ENCODE results near the gene BLTP3A.
"Not testable (repeated sequence)": the region's sequence is repeated elsewhere in the genome, so short reads cannot be mapped to it uniquely, and the experiment has no call there.

BLTP3A gene

GRCh38 chr6:34810017-34810882 is 18.4 kb downstream of the BLTP3A start:
- Histone ChIP-seq H3K9ac (ENCODE audit: low read length) (no peak overlapping the region), H3K4me1 (ENCODE audit: control insufficient read depth, insufficient read depth, low read length) (peaks cover 28% of the 10 kb centered on the region), H3K9me3 (ENCODE audit: control insufficient read depth, low read length) (no peaks in the 10 kb centered on the region), H3K4me3 (ENCODE audit: low read length) (no peak overlapping the region), H3K36me3 (ENCODE audit: control insufficient read depth, insufficient read depth, low read length, severe bottlenecking) (no peaks in the 10 kb centered on the region), H3K27me3 (replicated peaks; ENCODE audit: control insufficient read depth, insufficient read depth, low read length) (no peaks in the 10 kb centered on the region)
- peak; percentile 33 for DNase-seq (ENCODE audit: low read depth)

- peaks cover 28% of the 10 kb centered on the region for H3K4me1 ChIP-seq (ENCODE audit: control insufficient read depth, insufficient read depth, low read length)
- no peaks in the 10 kb centered on the region for H3K27me3 ChIP-seq (replicated peaks; ENCODE audit: control insufficient read depth, insufficient read depth, low read length)
- H3K9ac ChIP-seq (ENCODE audit: low read length) = no peak overlapping the region
- no peak overlapping the region for H3K4me3 ChIP-seq (ENCODE audit: low read length)
- DNase-seq (ENCODE audit: low read depth) = no peak
- H3K9me3 ChIP-seq (ENCODE audit: control insufficient read depth, low read length) = no peaks in the 10 kb centered on the region
- H3K36me3 ChIP-seq (ENCODE audit: control insufficient read depth, insufficient read depth, low read length, severe bottlenecking) = no peaks in the 10 kb centered on the region
Observed at GRCh38 chr6:34810936-34811632, 19.2 kb downstream of the BLTP3A start.

- Histone ChIP-seq H3K9ac (ENCODE audit: low read length) (no peak overlapping the region), H3K27me3 (replicated peaks; ENCODE audit: control insufficient read depth, insufficient read depth, low read length) (no peaks in the 10 kb centered on the region), H3K36me3 (ENCODE audit: control insufficient read depth, insufficient read depth, low read length, severe bottlenecking) (no peaks in the 10 kb centered on the region), H3K9me3 (ENCODE audit: control insufficient read depth, low read length) (no peaks in the 10 kb centered on the region), H3K4me1 (ENCODE audit: control insufficient read depth, insufficient read depth, low read length) (peaks cover 14% of the 10 kb centered on the region), H3K4me3 (ENCODE audit: low read length) (no peak overlapping the region)
- no peak for DNase-seq (ENCODE audit: low read depth)
Observed at GRCh38 chr6:34813028-34813713, 21.3 kb downstream of the BLTP3A start.

GRCh38 chr6:34816635-34817301 is 24.9 kb downstream of the BLTP3A start:
- DNase-seq (ENCODE audit: low read depth) = no peak
- Histone ChIP-seq H3K36me3 (ENCODE audit: control insufficient read depth, insufficient read depth, low read length, severe bottlenecking) (peaks cover 4% of the 10 kb centered on the region), H3K27me3 (replicated peaks; ENCODE audit: control insufficient read depth, insufficient read depth, low read length) (no peaks in the 10 kb centered on the region), H3K4me1 (ENCODE audit: control insufficient read depth, insufficient read depth, low read length) (peaks cover 19% of the 10 kb centered on the region), H3K4me3 (ENCODE audit: low read length) (no peak overlapping the region), H3K9me3 (ENCODE audit: control insufficient read depth, low read length) (no peaks in the 10 kb centered on the region), H3K9ac (ENCODE audit: low read length) (no peak overlapping the region)

- peaks cover 17% of the 10 kb centered on the region for H3K4me1 ChIP-seq (ENCODE audit: control insufficient read depth, insufficient read depth, low read length)
Observed at GRCh38 chr6:34817446-34817845, 25.6 kb downstream of the BLTP3A start.

GRCh38 chr6:34818872-34819570 is 27.1 kb downstream of the BLTP3A start:
- H3K4me1 ChIP-seq (ENCODE audit: control insufficient read depth, insufficient read depth, low read length); H3K4me3 ChIP-seq (ENCODE audit: low read length); DNase-seq (ENCODE audit: low read depth); H3K9ac ChIP-seq (ENCODE audit: low read length); H3K27me3 ChIP-seq (replicated peaks; ENCODE audit: control insufficient read depth, insufficient read depth, low read length); H3K9me3 ChIP-seq (ENCODE audit: control insufficient read depth, low read length): not testable (repeated sequence)
- H3K36me3 ChIP-seq (ENCODE audit: control insufficient read depth, insufficient read depth, low read length, severe bottlenecking) = peaks cover 20% of the 10 kb centered on the region

More at GRCh38 chr6:34817446-34817845, 25.6 kb downstream of the BLTP3A start:
- H3K4me3 ChIP-seq (ENCODE audit: low read length) = no peak overlapping the region
- no peak for DNase-seq (ENCODE audit: low read depth)
- H3K36me3 ChIP-seq (ENCODE audit: control insufficient read depth, insufficient read depth, low read length, severe bottlenecking) = peaks cover 7% of the 10 kb centered on the region
- no peaks in the 10 kb centered on the region for H3K27me3 ChIP-seq (replicated peaks; ENCODE audit: control insufficient read depth, insufficient read depth, low read length)
- H3K9ac ChIP-seq (ENCODE audit: low read length) = no peak overlapping the region
- H3K9me3 ChIP-seq (ENCODE audit: control insufficient read depth, low read length) = no peaks in the 10 kb centered on the region

- Histone ChIP-seq H3K4me3 (ENCODE audit: low read length) (no peak overlapping the region), H3K36me3 (ENCODE audit: control insufficient read depth, insufficient read depth, low read length, severe bottlenecking) (peaks cover 23% of the 10 kb centered on the region), H3K4me1 (ENCODE audit: control insufficient read depth, insufficient read depth, low read length) (peaks cover 5% of the 10 kb centered on the region), H3K27me3 (replicated peaks; ENCODE audit: control insufficient read depth, insufficient read depth, low read length) (no peaks in the 10 kb centered on the region), H3K9me3 (ENCODE audit: control insufficient read depth, low read length) (no peaks in the 10 kb centered on the region), H3K9ac (ENCODE audit: low read length) (no peak overlapping the region)
- DNase-seq (ENCODE audit: low read depth) = no peak
Observed at GRCh38 chr6:34819571-34820480, 27.9 kb downstream of the BLTP3A start.

- H3K9me3 ChIP-seq (ENCODE audit: control insufficient read depth, low read length) = no peaks in the 10 kb centered on the region
- no peak overlapping the region for H3K9ac ChIP-seq (ENCODE audit: low read length)
- H3K4me3 ChIP-seq (ENCODE audit: low read length) = no peak overlapping the region
- no peak for DNase-seq (ENCODE audit: low read depth)
- H3K36me3 ChIP-seq (ENCODE audit: control insufficient read depth, insufficient read depth, low read length, severe bottlenecking) = peaks cover 52% of the 10 kb centered on the region
- H3K4me1 ChIP-seq (ENCODE audit: control insufficient read depth, insufficient read depth, low read length) = no peaks in the 10 kb centered on the region
- H3K27me3 ChIP-seq (replicated peaks; ENCODE audit: control insufficient read depth, insufficient read depth, low read length) = no peaks in the 10 kb centered on the region
Observed at GRCh38 chr6:34829137-34829536, 37.3 kb downstream of the BLTP3A start.

- H3K36me3 ChIP-seq (ENCODE audit: control insufficient read depth, insufficient read depth, low read length, severe bottlenecking) = peaks cover 54% of the 10 kb centered on the region
- H3K9ac ChIP-seq (ENCODE audit: low read length) = no peak overlapping the region
- H3K27me3 ChIP-seq (replicated peaks; ENCODE audit: control insufficient read depth, insufficient read depth, low read length) = no peaks in the 10 kb centered on the region
- no peaks in the 10 kb centered on the region for H3K9me3 ChIP-seq (ENCODE audit: control insufficient read depth, low read length)
- no peak overlapping the region for H3K4me3 ChIP-seq (ENCODE audit: low read length)
- H3K4me1 ChIP-seq (ENCODE audit: control insufficient read depth, insufficient read depth, low read length) = peaks cover 16% of the 10 kb centered on the region
- DNase-seq (ENCODE audit: low read depth) = no peak
Observed at GRCh38 chr6:34832942-34833341, 41.1 kb downstream of the BLTP3A start.

Data from adipocyte (in vitro differentiated cells).